ENCODE results near the gene RNF213. TPM values are rescaled to one million over a fixed set of nuclear protein-coding genes. Genes with fewer than 3 reads are reported as not detected.

The RNF213 gene
- total and polyA plus RNA-seq, 2 of the 8 experiments (the other 6 are each of a cell fraction or from before 2014, with no cell fraction given): 33.8 to 62.8 TPM

DNA sequence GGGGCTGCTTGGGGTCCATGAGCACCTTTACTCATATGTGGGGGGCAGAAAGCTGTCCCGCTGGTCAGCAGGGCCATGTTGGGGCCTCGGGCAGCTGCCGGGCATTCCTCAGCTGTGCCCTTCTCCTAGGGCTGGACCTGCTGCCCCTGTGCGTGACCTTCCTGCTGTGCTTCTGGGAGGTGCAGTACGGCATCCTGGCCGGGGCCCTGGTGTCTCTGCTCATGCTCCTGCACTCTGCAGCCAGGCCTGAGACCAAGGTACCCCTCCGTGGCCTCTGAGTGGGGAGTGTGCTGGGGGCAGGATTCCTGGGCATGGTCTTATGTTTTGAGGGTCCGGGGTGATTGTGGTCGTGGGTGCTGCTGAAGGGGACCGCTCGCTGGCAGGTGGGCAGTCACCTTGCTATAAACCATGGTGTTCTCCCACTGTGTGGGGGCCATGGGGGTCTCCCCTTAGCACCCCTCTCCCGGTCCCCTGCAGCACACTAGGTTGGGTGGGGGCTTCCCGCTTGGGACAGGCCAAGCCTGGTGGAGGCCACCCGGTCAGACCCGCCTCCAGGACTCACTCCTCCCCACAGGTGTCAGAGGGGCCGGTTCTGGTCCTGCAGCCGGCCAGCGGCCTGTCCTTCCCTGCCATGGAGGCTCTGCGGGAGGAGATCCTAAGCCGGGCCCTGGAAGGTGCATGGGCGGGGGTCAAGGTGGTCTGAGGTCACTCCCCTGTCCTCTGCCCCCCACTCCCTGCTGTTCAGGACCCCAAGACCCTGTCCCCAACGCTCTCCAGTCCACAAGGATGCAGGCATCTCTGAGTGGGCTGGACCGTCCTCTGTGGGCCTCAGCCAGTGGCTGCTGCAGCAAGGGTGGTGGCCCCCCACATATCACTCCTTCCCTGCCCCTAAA is 12.4 kb upstream of the RNF213 start (continued):
- TF ChIP-seq SP4 (IDR thresholded peaks at IDR 0.05; ENCODE audit: low read length) (no peak), MAFK (IDR thresholded peaks at IDR 0.05; ENCODE audit: low read depth, low read length) (no peak), CREB1 (IDR thresholded peaks at IDR 0.05) (no peak)

Measured in H1 (cell line).